Measurements from ENCODE around the gene THAP7. TPM values are rescaled to one million over a fixed set of nuclear protein-coding genes. Genes with fewer than 3 reads are reported as not detected.
A peak's percentile ranks its signal among the peaks of the same experiment; 100 is the strongest.
"Not testable (repeated sequence)": the region's sequence is repeated elsewhere in the genome, so short reads cannot be mapped to it uniquely, and the experiment has no call there.

The THAP7 gene
- total RNA-seq, 1 donor from 2014 or later = 22.0 TPM

DNA sequence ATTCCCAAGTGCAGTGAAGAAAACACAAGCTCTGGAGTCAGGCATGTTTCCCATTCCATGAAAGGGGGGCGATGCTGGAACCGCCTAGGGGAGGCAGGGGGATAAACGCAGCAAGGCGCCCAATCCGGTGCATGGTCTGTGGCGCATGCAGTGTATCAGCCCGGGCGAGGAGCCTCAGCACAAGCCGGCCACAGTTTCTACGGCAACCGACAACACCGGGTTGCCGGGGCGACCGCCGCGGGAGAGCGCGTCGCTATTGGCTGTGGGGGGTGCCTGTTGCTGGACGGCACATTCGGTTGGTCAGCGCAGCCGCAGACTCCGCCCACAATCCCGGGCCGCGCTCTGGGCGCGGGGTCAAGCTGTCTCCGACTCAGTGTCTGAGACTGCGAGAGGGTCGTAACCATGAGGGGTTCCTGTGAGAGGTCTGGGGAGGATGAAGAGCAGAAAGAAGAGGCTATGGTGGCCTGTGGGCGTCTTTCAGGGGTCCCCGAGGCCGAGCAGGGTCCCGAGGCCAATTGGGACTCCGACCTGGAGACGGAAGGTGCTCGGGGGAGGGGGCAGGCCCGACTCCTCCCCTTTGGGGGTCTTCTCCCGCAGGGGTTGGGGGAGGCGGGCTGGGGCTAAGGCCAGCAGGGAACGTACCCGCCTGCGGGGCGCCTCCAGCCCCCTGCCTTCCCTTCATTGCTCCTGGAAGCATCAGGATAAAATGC lies 43.8 kb upstream of the THAP7 start, which contains the start of gene LRRC74B:
Gene LRRC74B (plus strand): TSS at position 362 of the 710 bp plus-strand sequence. CDS start 41 bp downstream, at position 403.
- peak within 1 kb of the TSS; percentile 34 for H3K4me3 ChIP-seq
- TF ChIP-seq CTCF (IDR thresholded peaks at IDR 0.05) = no peak
- H3K27me3 ChIP-seq = no peaks in the 10 kb centered on the region
- H3K36me3 ChIP-seq = no peaks in the 10 kb centered on the region
- intact Hi-C loops (cut with DNase I) = no loop called here
- peak within 1 kb of the TSS; percentile 36 for H3K27ac ChIP-seq
- H3K9me3 ChIP-seq = no peaks in the 10 kb centered on the region
- H3K4me1 ChIP-seq = peaks cover 13% of the 10 kb centered on the region
- peak; percentile 91 for ATAC-seq
- peak; percentile 91 for DNase-seq

DNA sequence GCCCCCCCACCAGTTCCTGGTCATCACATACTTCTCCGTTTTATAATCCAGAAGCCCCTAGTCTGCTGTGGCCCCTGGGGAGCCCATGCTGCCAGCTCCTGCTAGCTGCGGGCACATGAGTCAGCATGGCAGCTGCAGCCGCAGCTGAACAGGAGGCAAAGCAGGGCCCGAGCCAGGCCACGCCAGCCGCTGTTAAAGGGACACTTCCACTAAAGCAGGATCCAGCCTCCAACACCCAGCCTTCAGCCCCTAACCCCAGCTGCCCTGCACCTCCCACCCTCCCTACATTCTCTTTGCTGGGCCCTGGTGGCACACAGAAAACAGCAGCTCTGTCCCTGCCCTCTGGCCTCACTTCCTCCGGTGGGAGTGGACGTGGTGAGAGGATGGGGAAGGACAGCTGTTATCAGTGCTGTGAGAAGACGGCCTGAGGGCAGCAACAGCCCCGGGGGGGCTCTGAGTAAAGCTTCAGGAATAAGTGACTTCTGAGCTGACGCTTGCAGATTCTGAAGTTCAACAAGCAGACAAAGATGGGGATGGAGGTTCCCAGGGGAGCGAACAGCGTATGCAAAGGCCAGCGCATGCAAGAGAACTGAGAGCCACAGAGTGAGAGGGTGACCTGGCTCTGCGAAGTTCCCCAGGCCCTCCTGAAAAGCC lies 43.1 kb upstream of the THAP7 start:
- no peaks in the 10 kb centered on the region for H3K9me3 ChIP-seq
- H3K36me3 ChIP-seq = no peaks in the 10 kb centered on the region
- ATAC-seq (peak; percentile 31), DNase-seq (peak; percentile 63)
- peak overlapping the region; percentile 34 for H3K4me3 ChIP-seq
- peaks cover 13% of the 10 kb centered on the region for H3K4me1 ChIP-seq
- TF ChIP-seq CTCF (IDR thresholded peaks at IDR 0.05) = no peak
- H3K27ac ChIP-seq = peak overlapping the region; percentile 36
- intact Hi-C loops (cut with DNase I) = no loop called here
- H3K27me3 ChIP-seq = no peaks in the 10 kb centered on the region

GRCh38 chr22:21043860-21044535 lies 42.1 kb upstream of the THAP7 start:
- Histone ChIP-seq H3K4me1 (peaks cover 13% of the 10 kb centered on the region), H3K4me3 (no peak overlapping the region), H3K9me3 (no peaks in the 10 kb centered on the region), H3K27ac (no peak overlapping the region), H3K36me3 (no peaks in the 10 kb centered on the region), H3K27me3 (no peaks in the 10 kb centered on the region)
- intact Hi-C loops (cut with DNase I) = no loop called here
- DNase-seq = peak; percentile 32
- no peak for ATAC-seq
- no peak for TF ChIP-seq CTCF (IDR thresholded peaks at IDR 0.05)

- Histone ChIP-seq H3K4me1 (peaks cover 13% of the 10 kb centered on the region), H3K4me3 (no peak overlapping the region), H3K9me3 (no peaks in the 10 kb centered on the region), H3K27ac (no peak overlapping the region), H3K36me3 (no peaks in the 10 kb centered on the region), H3K27me3 (no peaks in the 10 kb centered on the region)
- TF ChIP-seq CTCF (IDR thresholded peaks at IDR 0.05) = no peak
- intact Hi-C loops (cut with DNase I) = no loop called here
- peak; percentile 31 for DNase-seq
- ATAC-seq = no peak
Measured at GRCh38 chr22:21042978-21043859, 41.3 kb upstream of the THAP7 start.

DNA sequence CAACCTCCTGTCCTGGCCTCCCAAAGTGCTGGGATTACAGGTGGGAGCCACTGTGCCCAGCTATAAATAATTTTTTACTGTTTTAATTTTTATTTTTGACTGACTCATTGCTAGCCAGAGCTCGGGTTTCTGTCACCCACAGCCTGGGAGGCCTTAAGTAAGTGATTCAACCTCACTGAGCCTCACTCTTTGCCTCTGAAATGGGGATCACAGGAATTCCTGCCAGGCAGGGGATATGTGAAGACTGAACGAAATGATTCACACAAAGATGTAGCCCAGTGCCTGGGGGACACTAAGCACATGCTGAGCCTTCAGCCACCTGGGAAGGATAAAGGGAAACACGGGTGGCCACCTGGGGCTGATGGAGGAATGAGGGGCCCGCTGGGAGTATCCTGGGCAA lies 40.0 kb upstream of the THAP7 start:
- TF ChIP-seq CTCF (IDR thresholded peaks at IDR 0.05) = no peak
- no peaks in the 10 kb centered on the region for H3K27me3 ChIP-seq
- no peak for ATAC-seq
- intact Hi-C loops (cut with DNase I) = no loop called here
- H3K9me3 ChIP-seq = no peaks in the 10 kb centered on the region
- H3K4me1 ChIP-seq = peaks cover 13% of the 10 kb centered on the region
- no peaks in the 10 kb centered on the region for H3K36me3 ChIP-seq
- H3K27ac ChIP-seq = no peak overlapping the region
- no peak for DNase-seq
- H3K4me3 ChIP-seq = no peak overlapping the region

GRCh38 chr22:21039158-21039557 lies 37.2 kb upstream of the THAP7 start:
- H3K9me3 ChIP-seq; H3K27ac ChIP-seq; ATAC-seq; H3K27me3 ChIP-seq; H3K36me3 ChIP-seq; H3K4me3 ChIP-seq; DNase-seq; intact Hi-C loops (cut with DNase I); H3K4me1 ChIP-seq: not testable (repeated sequence)

All from upper lobe of right lung (tissue), 1 donor.